ENCODE results near the gene MRPL24. TPM values are rescaled to one million over a fixed set of nuclear protein-coding genes. Genes with fewer than 3 reads are reported as not detected.
A peak's percentile ranks its signal among the peaks of the same experiment; 100 is the strongest.

The MRPL24 gene
- total and polyA plus RNA-seq, 10 donors, result 15.2 to 83.5 (median 41.0) TPM

DNA sequence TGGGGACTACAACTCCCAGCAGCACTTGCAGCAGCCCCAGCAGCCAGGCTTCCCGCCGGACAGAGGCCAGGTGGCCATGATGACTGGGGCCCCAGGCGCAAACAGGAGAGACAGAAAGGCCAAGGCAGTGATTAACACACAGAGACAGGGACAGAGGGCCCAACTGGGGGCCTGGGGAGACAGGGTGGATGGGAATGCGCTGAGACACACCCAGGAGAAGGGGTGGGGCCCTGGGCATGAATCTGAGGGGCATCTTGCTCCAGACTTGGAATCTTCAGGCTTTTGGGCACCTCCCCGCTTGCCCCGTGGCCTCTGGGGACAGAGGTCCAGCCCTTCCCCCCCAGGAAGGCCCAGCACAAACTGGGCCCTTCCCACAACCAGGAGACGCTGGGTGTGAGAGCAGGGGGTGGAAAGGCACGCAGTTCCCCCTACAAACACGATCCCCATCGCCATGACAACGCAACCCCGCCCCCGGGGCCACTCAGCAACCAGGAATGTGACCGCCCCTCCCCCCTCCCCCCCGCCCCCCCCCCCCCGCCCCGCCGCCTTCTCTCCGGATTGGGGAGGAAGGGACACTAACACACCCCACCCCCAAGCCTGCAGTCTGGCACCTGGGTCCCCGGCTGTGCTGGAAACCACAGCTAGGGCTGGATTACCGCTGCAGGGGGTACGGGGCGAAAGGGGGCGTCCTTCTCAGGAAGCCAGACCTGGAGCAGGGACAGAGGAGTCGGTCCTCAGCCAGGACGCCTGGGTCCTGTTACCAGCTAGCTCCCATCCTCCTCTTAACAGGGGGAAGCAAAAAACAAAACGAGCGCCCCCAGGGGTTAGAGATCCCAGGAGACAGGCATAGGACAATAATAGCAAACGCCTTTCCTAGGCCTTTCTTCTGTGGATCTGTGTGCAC lies 6.1 kb upstream of the MRPL24 start:
- Histone ChIP-seq H3K4me1 (peaks cover 41 to 87% (median 58%) of the 10 kb centered on the region in 6 donors), H3K27ac (peak overlapping the region; percentile 87 to 97 (median 94)), H3K27me3 (replicated peaks in 1 of 7) (no peaks in the 10 kb centered on the region), H3K9me3 (no peaks in the 10 kb centered on the region), H3K36me3 (peaks cover 0 to 37% (median 30%) of the 10 kb centered on the region in 6 donors), H3K4me3 (peak overlapping the region; percentile 28 to 99 (median 40))
- intact Hi-C loops (cut with DNase I; ENCODE audit: low total_unique reads), result no loop called here
- no peak for TF ChIP-seq POLR2A (IDR thresholded peaks at IDR 0.05)
- TF ChIP-seq POLR2AphosphoS5 (IDR thresholded peaks at IDR 0.05), result peak; percentile 63 to 67 (median 65)
- peak; percentile 90 for DNase-seq
- 4 to 9% (median 7%) methylated on average over 12 to 23 of the region's 29 CpGs for WGBS, 5 donors

DNA sequence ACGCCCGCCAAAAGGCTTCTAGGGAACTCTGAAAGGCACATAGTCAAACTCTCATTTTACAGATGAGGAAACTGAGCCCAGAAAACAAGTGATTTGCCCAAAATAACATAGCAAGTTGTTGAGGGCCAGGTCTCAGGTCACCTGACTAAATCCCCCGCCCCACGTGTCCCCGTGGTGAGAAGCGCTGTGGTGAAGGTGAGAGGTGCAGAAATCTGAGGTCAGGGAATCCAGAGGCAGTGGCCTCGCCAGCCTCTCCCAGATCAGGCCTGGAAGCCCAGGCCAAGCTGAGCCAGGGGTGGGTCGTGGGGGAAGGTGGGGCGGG lies 5.5 kb upstream of the MRPL24 start:
- no peaks in the 10 kb centered on the region for H3K27me3 ChIP-seq (replicated peaks in 1 of 7)
- intact Hi-C loops (cut with DNase I; ENCODE audit: low total_unique reads), result no loop called here
- no peaks in the 10 kb centered on the region for H3K9me3 ChIP-seq
- 50 to 69% (median 58%) methylated on average over 8 to 9 of the region's 9 CpGs for WGBS, 5 donors
- peaks cover 45 to 93% (median 64%) of the 10 kb centered on the region in 6 donors for H3K4me1 ChIP-seq
- H3K36me3 ChIP-seq, result peaks cover 0 to 42% (median 30%) of the 10 kb centered on the region in 6 donors
- no peak for DNase-seq
- H3K4me3 ChIP-seq, result peak overlapping the region; percentile 28 to 99 (median 40)
- peak overlapping the region; percentile 77 to 97 (median 94) for H3K27ac ChIP-seq
- TF ChIP-seq, protein P1, sequence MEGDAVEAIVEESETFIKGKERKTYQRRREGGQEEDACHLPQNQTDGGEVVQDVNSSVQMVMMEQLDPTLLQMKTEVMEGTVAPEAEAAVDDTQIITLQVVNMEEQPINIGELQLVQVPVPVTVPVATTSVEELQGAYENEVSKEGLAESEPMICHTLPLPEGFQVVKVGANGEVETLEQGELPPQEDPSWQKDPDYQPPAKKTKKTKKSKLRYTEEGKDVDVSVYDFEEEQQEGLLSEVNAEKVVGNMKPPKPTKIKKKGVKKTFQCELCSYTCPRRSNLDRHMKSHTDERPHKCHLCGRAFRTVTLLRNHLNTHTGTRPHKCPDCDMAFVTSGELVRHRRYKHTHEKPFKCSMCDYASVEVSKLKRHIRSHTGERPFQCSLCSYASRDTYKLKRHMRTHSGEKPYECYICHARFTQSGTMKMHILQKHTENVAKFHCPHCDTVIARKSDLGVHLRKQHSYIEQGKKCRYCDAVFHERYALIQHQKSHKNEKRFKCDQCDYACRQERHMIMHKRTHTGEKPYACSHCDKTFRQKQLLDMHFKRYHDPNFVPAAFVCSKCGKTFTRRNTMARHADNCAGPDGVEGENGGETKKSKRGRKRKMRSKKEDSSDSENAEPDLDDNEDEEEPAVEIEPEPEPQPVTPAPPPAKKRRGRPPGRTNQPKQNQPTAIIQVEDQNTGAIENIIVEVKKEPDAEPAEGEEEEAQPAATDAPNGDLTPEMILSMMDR (IDR thresholded peaks at IDR 0.05 in 8 of 11, conservative IDR thresholded peaks at IDR 0.05 in 3 of 11), result no peak
- TF ChIP-seq POLR2A (IDR thresholded peaks at IDR 0.05) (no peak), POLR2AphosphoS5 (IDR thresholded peaks at IDR 0.05) (no peak)

DNA sequence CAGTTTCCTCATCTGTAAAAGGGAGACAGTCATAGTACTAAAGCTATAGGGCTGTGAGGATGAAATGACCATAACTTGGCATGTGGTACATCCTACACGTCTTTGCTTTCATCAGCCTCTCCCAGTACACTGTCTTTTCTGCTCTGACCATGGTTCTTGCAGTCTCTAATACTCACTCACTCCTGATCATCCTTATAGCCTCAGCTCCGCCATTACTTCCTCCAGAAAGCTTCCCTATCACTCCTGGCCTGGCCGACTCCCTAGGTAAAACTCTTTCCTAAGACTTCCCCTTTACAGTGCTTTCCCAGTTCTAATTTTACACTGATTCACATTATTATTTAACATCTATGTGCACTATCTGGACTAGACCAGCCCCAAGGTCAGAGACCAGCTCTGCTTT lies 5.0 kb upstream of the MRPL24 start:
- Histone ChIP-seq H3K27ac (peak overlapping the region in 7 of 8 donors; percentile 94 to 97 (median 95)), H3K4me3 (peak overlapping the region in 2 of 8 donors; percentile 96 to 99), H3K9me3 (no peaks in the 10 kb centered on the region), H3K27me3 (replicated peaks in 1 of 7) (no peaks in the 10 kb centered on the region), H3K4me1 (peaks cover 45 to 96% (median 66%) of the 10 kb centered on the region in 6 donors), H3K36me3 (peaks cover 0 to 42% (median 30%) of the 10 kb centered on the region in 6 donors)
- 31 to 86% (median 55%) methylated on average over 3 of the region's 3 CpGs for WGBS, 5 donors
- no peak for TF ChIP-seq POLR2AphosphoS5 (IDR thresholded peaks at IDR 0.05)
- TF ChIP-seq POLR2A (IDR thresholded peaks at IDR 0.05), result no peak
- TF ChIP-seq, protein P1 (IDR thresholded peaks at IDR 0.05 in 8 of 11, conservative IDR thresholded peaks at IDR 0.05 in 3 of 11), result no peak
- no peak for DNase-seq
- intact Hi-C loops (cut with DNase I; ENCODE audit: low total_unique reads), result no loop called here

DNA sequence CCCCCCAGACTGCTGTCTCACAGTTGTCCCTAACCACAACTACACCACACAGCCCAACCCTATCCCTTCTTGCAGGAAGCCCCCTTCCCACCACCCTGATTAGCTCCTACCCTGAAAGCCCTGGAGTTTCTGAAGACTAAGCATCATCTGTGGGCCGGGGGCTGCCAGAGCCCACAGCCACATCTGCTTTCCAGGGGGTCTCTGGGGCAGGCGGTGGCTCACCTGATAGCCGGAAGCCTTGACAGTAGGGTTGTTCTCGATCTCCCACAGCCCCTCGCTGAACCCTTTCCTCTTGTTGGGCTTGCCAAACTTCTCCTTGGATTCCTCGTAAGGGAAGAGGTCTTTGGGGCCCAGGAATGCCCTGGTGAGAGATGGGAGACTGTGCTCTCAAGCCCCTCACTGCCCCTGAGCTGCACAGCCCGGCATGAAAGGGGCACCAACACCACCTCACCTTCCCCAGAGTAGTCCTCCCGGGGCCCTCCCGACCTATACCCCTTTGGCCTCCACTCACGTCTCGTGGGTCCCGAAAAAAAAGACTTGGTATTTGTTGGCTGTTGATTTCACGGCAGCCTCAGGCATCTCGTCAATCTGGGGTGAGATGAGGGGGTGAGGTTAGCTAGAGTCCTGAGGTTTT lies 4.0 kb upstream of the MRPL24 start:
- WGBS, 5 donors, result 72 to 85% (median 75%) methylated on average over 14 of the region's 14 CpGs
- Histone ChIP-seq H3K27ac (peak overlapping the region in 6 of 8 donors; percentile 4 to 97 (median 95)), H3K27me3 (replicated peaks in 1 of 7) (no peaks in the 10 kb centered on the region), H3K9me3 (no peaks in the 10 kb centered on the region), H3K36me3 (peaks cover 0 to 42% (median 30%) of the 10 kb centered on the region in 6 donors), H3K4me1 (peaks cover 44 to 97% (median 68%) of the 10 kb centered on the region in 6 donors), H3K4me3 (no peak overlapping the region)
- intact Hi-C loops (cut with DNase I; ENCODE audit: low total_unique reads), result no loop called here
- DNase-seq, result no peak
- no peak for TF ChIP-seq POLR2AphosphoS5 (IDR thresholded peaks at IDR 0.05)
- no peak for TF ChIP-seq POLR2A (IDR thresholded peaks at IDR 0.05)
- TF ChIP-seq, protein P1 (IDR thresholded peaks at IDR 0.05 in 8 of 11, conservative IDR thresholded peaks at IDR 0.05 in 3 of 11), result no peak

All from spleen (tissue), 11 donors.